D721Med (cell line): Measurements from ENCODE around the gene NUP107.
"Not testable (repeated sequence)": the region's sequence is repeated elsewhere in the genome, so short reads cannot be mapped to it uniquely, and the experiment has no call there.

Experiments
- DNase-seq: peaks from one replicate; pipeline ENCODE4 v3.0.0; 2011; ENCODE audit warnings: low spot score; ENCODE audit not compliant: insufficient read length
- FAIRE-seq: peaks from 2 replicates; lab custom pipeline; 2011; peaks lifted over from hg19 to GRCh38; lab: Jason Lieb, UNC
- TF ChIP-seq, protein P1 (sequence below): IDR thresholded peaks from 2 replicates; pipeline ENCODE4 v1.5.1; 2012; ENCODE audit warnings: mild to moderate bottlenecking, control low read depth; ENCODE audit not compliant: insufficient read depth; ENCODE audit errors: missing control alignments

The NUP107 gene

DNA sequence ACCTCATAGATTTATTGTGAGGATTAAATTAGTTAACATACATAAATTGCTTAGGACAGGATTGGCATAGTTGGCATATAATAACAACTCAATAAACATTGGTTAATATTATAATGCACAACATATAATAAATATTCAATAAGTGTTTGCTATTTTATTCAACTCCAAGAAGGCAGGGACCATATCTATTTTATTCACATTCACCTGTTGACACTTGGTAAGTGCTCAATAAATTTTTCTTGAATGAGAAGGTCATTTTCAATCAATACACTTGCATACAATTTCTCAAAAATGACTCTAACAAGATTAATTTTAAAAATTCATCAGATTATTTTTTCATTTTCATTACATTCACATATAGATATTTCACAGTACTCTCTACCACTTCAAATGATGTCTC lies 12.4 kb upstream of the NUP107 start:
- TF ChIP-seq, protein P1, sequence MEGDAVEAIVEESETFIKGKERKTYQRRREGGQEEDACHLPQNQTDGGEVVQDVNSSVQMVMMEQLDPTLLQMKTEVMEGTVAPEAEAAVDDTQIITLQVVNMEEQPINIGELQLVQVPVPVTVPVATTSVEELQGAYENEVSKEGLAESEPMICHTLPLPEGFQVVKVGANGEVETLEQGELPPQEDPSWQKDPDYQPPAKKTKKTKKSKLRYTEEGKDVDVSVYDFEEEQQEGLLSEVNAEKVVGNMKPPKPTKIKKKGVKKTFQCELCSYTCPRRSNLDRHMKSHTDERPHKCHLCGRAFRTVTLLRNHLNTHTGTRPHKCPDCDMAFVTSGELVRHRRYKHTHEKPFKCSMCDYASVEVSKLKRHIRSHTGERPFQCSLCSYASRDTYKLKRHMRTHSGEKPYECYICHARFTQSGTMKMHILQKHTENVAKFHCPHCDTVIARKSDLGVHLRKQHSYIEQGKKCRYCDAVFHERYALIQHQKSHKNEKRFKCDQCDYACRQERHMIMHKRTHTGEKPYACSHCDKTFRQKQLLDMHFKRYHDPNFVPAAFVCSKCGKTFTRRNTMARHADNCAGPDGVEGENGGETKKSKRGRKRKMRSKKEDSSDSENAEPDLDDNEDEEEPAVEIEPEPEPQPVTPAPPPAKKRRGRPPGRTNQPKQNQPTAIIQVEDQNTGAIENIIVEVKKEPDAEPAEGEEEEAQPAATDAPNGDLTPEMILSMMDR, result no peak
- FAIRE-seq (no peak), DNase-seq (no peak)

DNA sequence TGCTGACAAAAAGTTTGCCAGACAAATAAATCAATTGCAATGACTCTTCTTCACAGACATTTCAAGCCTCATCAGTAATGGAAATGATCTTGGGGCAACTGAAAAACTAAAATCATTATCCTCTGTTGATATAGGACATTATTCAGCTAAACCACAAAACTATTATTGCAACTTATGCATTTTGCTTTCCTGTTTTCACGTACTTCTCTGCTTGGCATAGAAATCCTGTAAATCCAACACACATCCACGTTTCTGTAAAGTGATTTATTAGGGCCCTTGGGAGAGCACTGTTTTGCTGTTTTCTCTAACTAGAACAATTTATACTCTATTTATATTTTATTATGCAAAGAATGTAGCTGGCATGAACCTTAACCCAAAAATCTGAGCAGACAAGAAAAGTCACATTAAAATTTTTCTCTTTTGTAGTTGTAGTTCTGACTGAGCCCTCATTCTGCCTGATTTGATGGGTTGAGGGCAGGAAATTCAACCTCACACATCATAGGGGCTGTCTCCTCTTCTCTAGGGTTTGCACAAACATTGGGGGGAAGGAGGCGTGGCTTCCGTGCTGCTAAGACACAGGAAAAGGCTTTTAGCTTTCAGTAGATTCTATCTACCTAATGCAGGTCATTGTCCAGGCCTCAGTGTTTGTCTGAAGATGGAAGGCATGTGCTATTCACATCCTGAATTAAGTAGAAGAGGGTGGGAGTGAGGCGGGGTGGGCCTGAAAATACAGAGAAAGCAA lies 11.5 kb upstream of the NUP107 start:
- TF ChIP-seq, protein P1, result no peak
- DNase-seq (no peak), FAIRE-seq (no peak)

DNA sequence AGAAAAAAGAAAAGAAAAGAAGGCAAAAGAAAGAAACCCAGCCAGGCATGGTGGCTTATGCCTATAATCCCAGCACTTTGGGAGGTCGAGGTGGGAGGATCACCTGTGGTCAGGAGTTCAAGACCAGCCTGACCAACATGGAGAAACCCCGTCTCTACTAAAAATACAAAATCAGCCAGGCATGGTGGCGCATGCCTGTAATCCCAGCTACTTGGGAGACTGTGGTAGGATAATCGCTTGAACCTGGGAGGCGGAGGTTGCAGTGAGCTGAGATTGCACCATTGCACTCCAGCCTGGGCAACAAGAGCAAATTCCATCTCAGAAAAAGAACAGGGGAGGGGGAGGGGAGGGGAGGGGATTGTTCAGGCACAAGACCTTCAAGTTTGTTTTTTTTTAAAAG lies 9.9 kb upstream of the NUP107 start:
- FAIRE-seq, DNase-seq: not testable (repeated sequence)

DNA sequence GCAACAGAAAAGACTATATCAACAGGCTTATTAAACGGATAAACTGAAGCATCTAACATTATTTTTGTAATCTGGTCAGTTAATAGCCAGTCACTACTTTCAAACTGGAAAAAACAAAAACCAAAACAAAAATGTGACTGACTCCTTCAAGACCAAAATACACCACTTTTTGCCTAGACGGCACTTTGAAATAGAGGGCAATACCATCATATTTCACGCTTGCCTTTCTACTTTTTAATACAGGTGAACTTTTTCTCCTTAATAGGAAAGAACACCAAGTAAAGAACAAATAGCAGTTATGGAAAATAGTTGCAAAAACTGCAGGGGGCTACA lies 550 bp upstream of the NUP107 start:
- DNase-seq, result no peak

DNA sequence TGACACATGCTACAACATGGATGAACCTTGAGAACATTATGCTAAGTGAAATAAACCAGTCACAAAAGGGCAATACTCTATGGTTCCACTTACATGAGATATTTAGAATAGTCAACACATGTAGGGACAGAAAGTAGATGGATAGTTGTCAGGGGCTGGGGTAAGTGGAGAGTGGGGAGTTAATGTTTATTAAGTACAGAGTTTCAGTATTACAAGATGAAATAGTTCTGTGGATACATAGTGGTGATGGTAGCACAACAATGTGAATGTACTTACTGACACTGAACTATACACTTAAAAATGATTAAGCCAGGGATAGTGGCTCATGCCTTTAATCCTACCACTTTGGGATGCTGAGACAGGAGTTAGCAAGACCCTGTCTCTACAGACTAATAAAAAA lies 8.7 kb downstream of the NUP107 start:
- TF ChIP-seq, protein P1, result no peak
- FAIRE-seq (no peak), DNase-seq (no peak)

More for the DNA sequence above, 550 bp upstream of the NUP107 start:
- FAIRE-seq, result no peak
- TF ChIP-seq, protein P1, result no peak

DNA sequence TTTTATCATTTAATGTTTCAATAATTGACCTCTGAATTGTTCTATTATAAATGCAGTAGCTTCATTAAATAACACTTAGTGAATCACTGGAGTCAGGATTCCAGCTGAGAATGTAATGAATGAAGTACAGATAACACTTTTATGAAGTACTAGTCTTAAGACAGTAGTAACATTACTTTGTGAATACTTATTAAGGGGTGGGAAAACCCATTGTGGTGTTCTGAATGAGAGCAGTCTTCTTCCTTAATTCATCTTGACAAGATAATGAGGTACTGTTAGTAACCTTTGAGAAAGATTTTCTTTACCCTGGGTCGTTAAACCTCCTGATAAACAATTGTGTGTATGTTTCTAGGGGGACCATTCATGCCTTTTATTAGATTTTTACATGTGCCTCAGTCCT lies 12.7 kb downstream of the NUP107 start:
- FAIRE-seq (no peak), DNase-seq (no peak)
- TF ChIP-seq, protein P1, result no peak

DNA sequence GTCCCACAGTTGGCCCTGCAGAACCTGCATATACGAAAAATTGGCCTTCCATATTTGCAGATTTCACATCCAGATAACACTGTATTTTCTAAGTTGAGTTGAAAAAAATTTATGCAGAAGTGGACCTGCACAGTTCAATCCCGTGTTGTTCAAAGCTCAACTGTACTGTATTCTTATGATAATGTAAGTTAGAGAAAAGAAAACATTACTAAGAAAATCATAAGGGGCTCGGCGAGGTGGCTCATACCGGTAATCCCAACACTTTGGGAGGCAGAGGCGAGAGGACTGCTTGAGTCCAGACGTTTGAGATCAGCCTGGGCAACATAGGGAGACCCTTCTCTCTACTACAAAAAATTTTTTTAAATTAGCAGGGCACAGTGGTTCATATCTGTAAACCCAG lies 41.0 kb downstream of the NUP107 start:
- FAIRE-seq (no peak), DNase-seq (no peak)
- TF ChIP-seq, protein P1, result no peak
